ENCODE data around the gene NECTIN2. TPM values are rescaled to one million over a fixed set of nuclear protein-coding genes. Genes with fewer than 3 reads are reported as not detected.
"Not testable (repeated sequence)": the region's sequence is repeated elsewhere in the genome, so short reads cannot be mapped to it uniquely, and the experiment has no call there.

NECTIN2 gene
- total and polyA plus RNA-seq, 3 experiments from 2014 or later, result 0.22 to 0.66 (median 0.47) TPM

- H3K4me3 Mint-ChIP-seq, result no peak overlapping the region
- H3K4me1 ChIP-seq (ENCODE audit: insufficient read depth, low read length), result no peaks in the 10 kb centered on the region
- no peak overlapping the region for H3K4me3 ChIP-seq (ENCODE audit: low read length)
- no peak for DNase-seq
- no peaks in the 10 kb centered on the region for H3K36me3 Mint-ChIP-seq
- H3K27ac Mint-ChIP-seq, result peak overlapping the region in 1 of 8 donors; percentile 27
- H3K36me3 ChIP-seq (ENCODE audit: insufficient read depth, low read length), result no peaks in the 10 kb centered on the region
- H3K9me3 Mint-ChIP-seq, result no peaks in the 10 kb centered on the region
- CTCF ChIA-PET, result no interaction called here
- H3K27me3 Mint-ChIP-seq, result peaks cover 6 to 15% of the 10 kb centered on the region in 2 donors
- POLR2A ChIA-PET, result no interaction called here
- no peak overlapping the region for H3K27ac ChIP-seq (ENCODE audit: low read depth, low read length)
- H3K4me1 Mint-ChIP-seq, result peaks cover 4 to 7% (median 7%) of the 10 kb centered on the region in 3 donors
- no peaks in the 10 kb centered on the region for H3K9me3 ChIP-seq (ENCODE audit: low read length)
- no peaks in the 10 kb centered on the region for H3K27me3 ChIP-seq (ENCODE audit: insufficient read depth, low read length, poor library complexity, severe bottlenecking)
Observed at GRCh38 chr19:44878120-44878865, 32.2 kb downstream of the NECTIN2 start.

GRCh38 chr19:44879309-44880065, 33.4 kb downstream of the NECTIN2 start:
- Mint-ChIP-seq H3K27me3 (peaks cover 6 to 15% of the 10 kb centered on the region in 2 donors), H3K36me3 (no peaks in the 10 kb centered on the region), H3K4me1 (peaks cover 4 to 7% (median 7%) of the 10 kb centered on the region in 3 donors), H3K27ac (no peak overlapping the region), H3K9me3 (no peaks in the 10 kb centered on the region), H3K4me3 (no peak overlapping the region)
- Histone ChIP-seq H3K4me3 (ENCODE audit: low read length) (no peak overlapping the region), H3K4me1 (ENCODE audit: insufficient read depth, low read length) (no peaks in the 10 kb centered on the region), H3K27ac (ENCODE audit: low read depth, low read length) (no peak overlapping the region), H3K27me3 (ENCODE audit: insufficient read depth, low read length, poor library complexity, severe bottlenecking) (no peaks in the 10 kb centered on the region), H3K9me3 (ENCODE audit: low read length) (no peaks in the 10 kb centered on the region), H3K36me3 (ENCODE audit: insufficient read depth, low read length) (no peaks in the 10 kb centered on the region)
- ChIA-PET CTCF (no interaction called here), POLR2A (no interaction called here)
- DNase-seq, result no peak

GRCh38 chr19:44882063-44882462, 36.0 kb downstream of the NECTIN2 start:
- CTCF ChIA-PET, result no interaction called here

GRCh38 chr19:44882619-44883397, 36.7 kb downstream of the NECTIN2 start:
- H3K36me3 ChIP-seq (ENCODE audit: insufficient read depth, low read length); H3K27ac ChIP-seq (ENCODE audit: low read depth, low read length); H3K4me3 ChIP-seq (ENCODE audit: low read length); H3K9me3 ChIP-seq (ENCODE audit: low read length); H3K4me3 Mint-ChIP-seq; H3K27me3 ChIP-seq (ENCODE audit: insufficient read depth, low read length, poor library complexity, severe bottlenecking); H3K36me3 Mint-ChIP-seq; CTCF ChIA-PET; H3K27ac Mint-ChIP-seq; H3K9me3 Mint-ChIP-seq; POLR2A ChIA-PET; H3K4me1 Mint-ChIP-seq; DNase-seq; H3K4me1 ChIP-seq (ENCODE audit: insufficient read depth, low read length): not testable (repeated sequence)
- peaks cover 4 to 15% of the 10 kb centered on the region in 2 donors for H3K27me3 Mint-ChIP-seq

More at GRCh38 chr19:44882063-44882462, 36.0 kb downstream of the NECTIN2 start:
- Histone ChIP-seq H3K9me3 (ENCODE audit: low read length) (no peaks in the 10 kb centered on the region), H3K4me1 (ENCODE audit: insufficient read depth, low read length) (no peaks in the 10 kb centered on the region), H3K27me3 (ENCODE audit: insufficient read depth, low read length, poor library complexity, severe bottlenecking) (no peaks in the 10 kb centered on the region), H3K36me3 (ENCODE audit: insufficient read depth, low read length) (no peaks in the 10 kb centered on the region), H3K4me3 (ENCODE audit: low read length) (no peak overlapping the region), H3K27ac (ENCODE audit: low read depth, low read length) (no peak overlapping the region)
- Mint-ChIP-seq H3K27me3 (peaks cover 6 to 15% of the 10 kb centered on the region in 2 donors), H3K9me3 (no peaks in the 10 kb centered on the region), H3K4me3 (no peak overlapping the region), H3K4me1 (peaks cover 3 to 4% (median 4%) of the 10 kb centered on the region in 3 donors), H3K36me3 (no peaks in the 10 kb centered on the region), H3K27ac (no peak overlapping the region)
- POLR2A ChIA-PET, result no interaction called here
- DNase-seq, result no peak

GRCh38 chr19:44883922-44884321, 37.8 kb downstream of the NECTIN2 start:
- Mint-ChIP-seq H3K4me3 (no peak overlapping the region), H3K4me1 (peaks cover under 1 to 2% (median under 1%) of the 10 kb centered on the region in 3 donors), H3K36me3 (no peaks in the 10 kb centered on the region), H3K27ac (no peak overlapping the region), H3K9me3 (no peaks in the 10 kb centered on the region), H3K27me3 (peaks cover under 1 to 11% of the 10 kb centered on the region in 2 donors)
- H3K27ac ChIP-seq (ENCODE audit: low read depth, low read length), result no peak overlapping the region
- H3K4me3 ChIP-seq (ENCODE audit: low read length), result no peak overlapping the region
- H3K4me1 ChIP-seq (ENCODE audit: insufficient read depth, low read length), result no peaks in the 10 kb centered on the region
- H3K27me3 ChIP-seq (ENCODE audit: insufficient read depth, low read length, poor library complexity, severe bottlenecking), result no peaks in the 10 kb centered on the region
- DNase-seq, result no peak
- no peaks in the 10 kb centered on the region for H3K36me3 ChIP-seq (ENCODE audit: insufficient read depth, low read length)
- ChIA-PET CTCF (no interaction called here), POLR2A (interaction anchor here (0.6 kb wide), 1 partner anchor 10 kb away, joined by 3 read pairs; no protein-coding TSS in a partner anchor)
- no peaks in the 10 kb centered on the region for H3K9me3 ChIP-seq (ENCODE audit: low read length)

GRCh38 chr19:44884566-44884965, 38.5 kb downstream of the NECTIN2 start:
- ChIA-PET CTCF (no interaction called here), POLR2A (no interaction called here)
- Mint-ChIP-seq H3K9me3 (no peaks in the 10 kb centered on the region), H3K4me1 (peaks cover 4 to 6% (median 5%) of the 10 kb centered on the region in 3 donors), H3K36me3 (no peaks in the 10 kb centered on the region), H3K27ac (peak overlapping the region in 1 of 8 donors; percentile 84), H3K27me3 (peaks cover 0 to 11% of the 10 kb centered on the region in 2 donors), H3K4me3 (peak overlapping the region in 1 of 7 donors; percentile 78)
- no peak for DNase-seq
- Histone ChIP-seq H3K36me3 (ENCODE audit: insufficient read depth, low read length) (no peaks in the 10 kb centered on the region), H3K27ac (ENCODE audit: low read depth, low read length) (no peak overlapping the region), H3K4me1 (ENCODE audit: insufficient read depth, low read length) (peaks cover 3% of the 10 kb centered on the region), H3K27me3 (ENCODE audit: insufficient read depth, low read length, poor library complexity, severe bottlenecking) (no peaks in the 10 kb centered on the region), H3K4me3 (ENCODE audit: low read length) (no peak overlapping the region), H3K9me3 (ENCODE audit: low read length) (no peaks in the 10 kb centered on the region)

GRCh38 chr19:44886141-44886540, 40.0 kb downstream of the NECTIN2 start:
- H3K9me3 Mint-ChIP-seq, result no peaks in the 10 kb centered on the region
- Histone ChIP-seq H3K4me1 (ENCODE audit: insufficient read depth, low read length) (peaks cover 10% of the 10 kb centered on the region), H3K9me3 (ENCODE audit: low read length) (no peaks in the 10 kb centered on the region), H3K27ac (ENCODE audit: low read depth, low read length) (no peak overlapping the region), H3K27me3 (ENCODE audit: insufficient read depth, low read length, poor library complexity, severe bottlenecking) (no peaks in the 10 kb centered on the region), H3K36me3 (ENCODE audit: insufficient read depth, low read length) (no peaks in the 10 kb centered on the region), H3K4me3 (ENCODE audit: low read length) (no peak overlapping the region)
- CTCF ChIA-PET, result interaction anchor here (0.5 kb wide), 1 partner anchor 111 kb away, joined by 3 read pairs; no protein-coding TSS in a partner anchor
- H3K4me3 Mint-ChIP-seq, result no peak overlapping the region
- no peak for DNase-seq
- POLR2A ChIA-PET, result no interaction called here
- H3K36me3 Mint-ChIP-seq, result peaks cover 0 to 2% (median 0%) of the 10 kb centered on the region in 3 donors
- peaks cover 0 to 5% of the 10 kb centered on the region in 2 donors for H3K27me3 Mint-ChIP-seq
- H3K27ac Mint-ChIP-seq, result peak overlapping the region in 1 of 8 donors; percentile 36
- peaks cover 11 to 13% (median 11%) of the 10 kb centered on the region in 3 donors for H3K4me1 Mint-ChIP-seq

Data from CD8-positive, alpha-beta memory T cell (primary cell).